ENCODE results near the gene EDAR.

The EDAR gene

DNA sequence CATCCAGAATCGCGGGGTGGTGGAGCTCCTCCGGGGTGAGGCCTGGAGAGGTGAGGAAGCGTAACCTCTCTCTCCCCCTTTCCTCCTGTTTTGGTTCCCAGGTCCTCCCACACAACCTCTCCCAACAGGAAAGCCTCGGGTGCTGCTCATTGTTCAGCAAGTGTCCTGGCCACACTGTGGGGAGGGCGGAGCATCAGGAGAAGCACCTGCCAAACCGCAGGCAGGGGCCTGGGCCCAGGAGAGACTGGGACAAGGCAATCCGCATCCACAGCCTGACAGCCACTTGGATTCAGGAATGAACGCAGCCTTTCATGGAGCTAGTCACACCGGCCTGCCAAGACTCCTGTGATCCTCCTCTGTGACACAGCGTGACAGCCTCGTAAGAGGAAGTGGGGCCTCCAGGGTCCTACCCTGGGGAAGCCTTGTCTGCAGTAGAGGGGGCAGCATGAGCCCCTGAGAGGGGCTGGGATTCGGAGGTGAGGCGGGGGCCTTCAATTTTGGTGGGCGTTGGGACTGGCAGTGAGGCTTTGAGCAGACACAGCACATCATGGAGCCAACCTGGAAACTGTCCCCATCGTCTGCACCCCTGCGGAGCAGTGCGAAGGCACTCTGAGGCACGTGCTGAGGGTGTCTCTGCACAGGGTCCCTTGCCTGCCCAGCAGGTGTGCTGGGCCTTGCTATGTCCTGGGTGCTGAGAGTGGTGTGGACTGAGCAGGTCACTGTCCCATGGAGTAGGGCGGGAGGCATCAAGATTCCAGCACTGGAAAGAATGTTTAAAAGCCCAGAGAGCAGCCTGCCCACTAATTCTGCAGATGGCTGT is 62.2 kb downstream of the EDAR start:
- TF ChIP-seq, protein P1, sequence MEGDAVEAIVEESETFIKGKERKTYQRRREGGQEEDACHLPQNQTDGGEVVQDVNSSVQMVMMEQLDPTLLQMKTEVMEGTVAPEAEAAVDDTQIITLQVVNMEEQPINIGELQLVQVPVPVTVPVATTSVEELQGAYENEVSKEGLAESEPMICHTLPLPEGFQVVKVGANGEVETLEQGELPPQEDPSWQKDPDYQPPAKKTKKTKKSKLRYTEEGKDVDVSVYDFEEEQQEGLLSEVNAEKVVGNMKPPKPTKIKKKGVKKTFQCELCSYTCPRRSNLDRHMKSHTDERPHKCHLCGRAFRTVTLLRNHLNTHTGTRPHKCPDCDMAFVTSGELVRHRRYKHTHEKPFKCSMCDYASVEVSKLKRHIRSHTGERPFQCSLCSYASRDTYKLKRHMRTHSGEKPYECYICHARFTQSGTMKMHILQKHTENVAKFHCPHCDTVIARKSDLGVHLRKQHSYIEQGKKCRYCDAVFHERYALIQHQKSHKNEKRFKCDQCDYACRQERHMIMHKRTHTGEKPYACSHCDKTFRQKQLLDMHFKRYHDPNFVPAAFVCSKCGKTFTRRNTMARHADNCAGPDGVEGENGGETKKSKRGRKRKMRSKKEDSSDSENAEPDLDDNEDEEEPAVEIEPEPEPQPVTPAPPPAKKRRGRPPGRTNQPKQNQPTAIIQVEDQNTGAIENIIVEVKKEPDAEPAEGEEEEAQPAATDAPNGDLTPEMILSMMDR (conservative IDR thresholded peaks at IDR 0.05; ENCODE audit: low read depth, low read length): no peak
- no peak overlapping the region for H3K4me3 ChIP-seq (ENCODE audit: low read depth, low read length)
- no peak for DNase-seq (ENCODE audit: low read depth)

DNA sequence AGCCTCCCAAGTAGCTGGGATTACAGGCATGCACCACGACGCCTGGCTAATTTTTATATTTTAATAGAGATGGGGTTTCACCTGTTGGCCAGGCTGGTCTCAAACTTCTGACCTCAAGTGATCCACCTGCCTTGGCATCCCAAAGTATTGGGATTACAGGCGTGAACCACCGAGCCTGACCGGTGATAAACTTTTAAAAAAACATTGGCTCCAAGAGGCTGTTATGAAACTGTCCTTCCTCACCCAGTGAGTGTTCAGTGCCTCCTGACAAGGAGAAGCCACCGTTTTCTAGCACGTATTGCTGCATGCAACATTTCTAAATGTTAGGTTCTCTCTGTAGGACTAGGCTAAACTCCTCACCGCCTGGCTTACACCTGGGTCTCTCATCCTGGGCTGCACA is 63.3 kb downstream of the EDAR start:
- DNase-seq (ENCODE audit: low read depth): no peak
- TF ChIP-seq, protein P1 (conservative IDR thresholded peaks at IDR 0.05; ENCODE audit: low read depth, low read length): no peak
- no peak overlapping the region for H3K4me3 ChIP-seq (ENCODE audit: low read depth, low read length)

DNA sequence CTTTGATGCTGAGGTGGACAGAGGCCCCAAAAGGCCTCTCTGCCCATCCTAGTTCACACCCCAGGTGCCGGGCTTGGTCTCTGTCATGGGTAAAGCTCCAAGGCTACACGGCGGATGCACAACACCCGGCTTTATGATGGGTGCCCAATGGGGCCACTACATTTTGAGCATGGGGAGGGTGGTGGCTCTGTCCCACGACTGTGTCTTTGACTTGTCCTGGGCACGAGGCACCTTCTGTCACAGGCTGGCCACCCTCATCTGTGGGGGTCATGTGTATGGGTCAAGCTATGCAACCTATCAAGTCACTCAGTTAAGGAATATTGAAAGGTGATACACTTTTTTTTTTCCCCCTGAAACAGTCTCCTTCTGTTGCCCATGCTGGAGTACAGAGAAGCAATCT is 63.7 kb downstream of the EDAR start:
- no peak overlapping the region for H3K4me3 ChIP-seq (ENCODE audit: low read depth, low read length)
- TF ChIP-seq, protein P1 (conservative IDR thresholded peaks at IDR 0.05; ENCODE audit: low read depth, low read length): no peak
- no peak for DNase-seq (ENCODE audit: low read depth)

DNA sequence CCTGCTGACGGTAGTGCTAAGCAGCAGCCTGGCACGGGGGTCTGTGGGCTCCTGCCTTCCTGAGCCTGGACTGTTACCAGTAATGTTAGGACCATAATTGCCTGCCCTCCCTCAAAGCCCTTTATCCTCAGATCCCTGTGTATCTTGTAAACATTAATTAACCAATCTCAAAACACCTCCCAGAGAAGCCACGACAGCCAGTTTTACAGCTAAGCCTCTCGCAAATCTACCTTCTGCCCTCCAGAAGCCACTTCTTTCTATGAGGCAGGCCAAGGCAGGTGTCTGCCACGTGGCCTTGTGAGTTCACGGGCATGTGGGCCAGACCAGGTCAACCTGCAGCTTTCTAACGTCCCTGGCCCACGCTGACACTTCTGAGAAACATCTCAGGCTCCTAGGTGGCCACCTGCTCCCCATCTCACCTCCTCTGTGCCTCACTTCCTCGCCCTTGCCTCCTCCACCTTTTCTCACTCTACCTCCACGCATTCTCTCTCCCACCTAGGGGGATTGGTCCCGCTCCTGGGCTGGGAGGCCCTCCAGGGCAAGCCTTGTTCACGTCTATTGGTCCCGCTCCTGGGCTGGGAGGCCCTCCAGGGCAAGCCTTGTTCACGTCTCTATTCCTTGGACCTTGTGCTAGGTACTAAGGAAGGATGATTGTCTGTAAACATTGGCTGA is 64.3 kb downstream of the EDAR start:
- no peak overlapping the region for H3K4me3 ChIP-seq (ENCODE audit: low read depth, low read length)
- DNase-seq (ENCODE audit: low read depth): no peak
- TF ChIP-seq, protein P1 (conservative IDR thresholded peaks at IDR 0.05; ENCODE audit: low read depth, low read length): no peak

DNA sequence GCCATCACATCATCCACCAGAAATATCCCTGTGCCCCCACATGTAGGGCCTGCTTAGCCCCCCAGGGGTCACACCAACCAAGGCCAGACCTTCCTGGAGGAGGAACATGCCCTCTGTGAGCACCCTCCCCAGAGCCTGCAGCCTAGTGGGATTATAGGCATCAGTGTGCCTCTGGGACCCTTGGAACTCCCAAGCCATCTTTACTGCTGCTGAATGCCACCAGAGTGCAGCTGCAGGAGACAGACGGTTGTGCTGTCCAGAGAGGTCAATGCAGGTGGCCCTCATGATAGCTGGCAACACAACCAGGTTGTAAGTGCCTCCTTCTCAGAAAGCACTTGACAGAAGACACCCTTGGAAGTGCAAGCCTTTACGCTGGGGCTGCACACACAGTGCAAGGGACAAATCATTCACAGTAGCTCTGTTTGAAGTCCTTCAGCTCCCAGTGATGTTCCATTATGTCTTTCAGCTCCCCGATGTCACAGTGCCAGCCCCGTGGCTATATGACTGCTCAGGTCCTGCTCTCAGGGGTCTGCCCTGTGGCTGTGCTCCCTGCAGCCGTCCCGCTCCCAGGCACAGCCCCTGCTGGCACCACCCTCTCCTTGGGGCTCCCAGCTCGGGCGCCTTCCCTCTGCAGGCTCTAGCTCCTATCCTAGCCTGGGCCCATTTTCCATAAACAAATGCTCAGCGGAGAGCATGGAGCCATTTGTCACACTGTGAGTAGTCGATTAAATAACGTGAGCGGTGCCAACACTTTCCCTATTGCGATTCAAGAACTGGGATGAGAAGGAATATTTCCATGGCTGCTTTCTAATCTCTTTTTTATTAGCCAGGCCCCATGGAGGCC is 65.1 kb downstream of the EDAR start:
- TF ChIP-seq, protein P1 (conservative IDR thresholded peaks at IDR 0.05; ENCODE audit: low read depth, low read length): no peak
- H3K4me3 ChIP-seq (ENCODE audit: low read depth, low read length): no peak overlapping the region
- DNase-seq (ENCODE audit: low read depth): no peak

DNA sequence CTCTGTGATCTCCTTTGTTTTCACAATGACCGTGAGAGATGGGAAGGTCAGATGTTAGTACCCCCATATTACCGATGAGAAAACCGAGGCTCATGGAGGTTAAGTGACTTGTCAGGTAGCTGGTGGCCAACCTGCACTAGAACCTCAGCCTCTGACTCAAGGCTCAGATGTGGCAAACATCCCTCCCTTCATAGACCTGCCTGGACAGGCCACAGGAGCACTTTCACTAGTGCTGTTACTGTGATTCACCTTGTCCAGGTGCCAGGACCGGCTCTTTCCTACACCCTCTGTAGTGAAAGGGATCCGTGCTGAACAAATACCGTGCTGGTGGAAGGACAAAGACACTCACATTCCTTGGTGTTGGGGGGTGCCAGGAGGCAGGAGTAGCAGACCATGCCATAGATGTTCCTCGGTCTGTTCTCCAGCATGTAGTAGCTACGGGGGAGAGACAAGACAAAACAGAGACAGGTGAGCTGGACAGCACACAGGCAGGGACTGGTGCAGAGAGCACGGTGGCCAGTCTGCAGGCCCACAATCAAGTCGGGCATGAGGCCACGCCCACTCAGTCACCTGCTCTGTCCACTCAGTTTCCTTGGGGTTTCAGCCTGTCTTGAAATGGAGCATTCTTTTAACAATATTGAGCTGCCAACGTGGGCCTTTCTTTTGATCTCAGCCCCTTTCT is 65.9 kb downstream of the EDAR start:
- no peak for DNase-seq (ENCODE audit: low read depth)
- H3K4me3 ChIP-seq (ENCODE audit: low read depth, low read length): no peak overlapping the region
- TF ChIP-seq, protein P1 (conservative IDR thresholded peaks at IDR 0.05; ENCODE audit: low read depth, low read length): no peak

All from choroid plexus epithelial cell (primary cell).